B cell (primary cell): ENCODE data around the gene MAGEB6B. TPM values are rescaled to one million over a fixed set of nuclear protein-coding genes. Genes with fewer than 3 reads are reported as not detected.

ENCODE experiments used
- ATAC-seq: fragments of 200-7000 bp; cut with Tn5 transposase; one replicate; pipeline ENCODE4 v1.10.0; 2021; ENCODE audit warnings: low read depth, mild to moderate bottlenecking, moderate number of reproducible peaks, moderate library complexity
- CTCF ChIA-PET: fragments of 350-600 bp; sonication (Branson Sonifier 250); formaldehyde crosslinking; loops from one replicate; lab custom pipeline; 2021; ENCODE audit warnings: antibody characterized with exemption, inconsistent platforms; lab: Charles Lee
- POLR2A ChIA-PET: fragments of 350-600 bp; sonication (Branson Sonifier 250); formaldehyde crosslinking; loops from one replicate; lab custom pipeline; 2021; ENCODE audit warnings: antibody characterized with exemption; lab: Charles Lee
- DNase-seq: peaks from one replicate; pipeline ENCODE4 v3.0.0; 2013
- H2AFZ ChIP-seq: 2 replicates; pipeline ENCODE4 v1.6.1; 2012; ENCODE audit warnings: mild to moderate bottlenecking, low read depth, low read length; ENCODE audit not compliant: insufficient read depth, poor library complexity, severe bottlenecking
- H3K27ac ChIP-seq, 2 donors: 1 replicate in 1 of 2; 2 replicates in 1 of 2; pipeline ENCODE4 v1.5.1; 2012 to 2013; ENCODE audit warnings: low read length in 2 of 2, mild to moderate bottlenecking in 2 of 2, moderate library complexity in 1 of 2
- H3K27me3 ChIP-seq, 4 experiments: fragments of 200-600 bp in 1 of 4; sonication (generic) in 1 of 4; replicated peaks in 1 of 4; 1 replicate in 2 of 4; 2 replicates in 2 of 4; pipeline versions ENCODE4 v1.6.1 to v1.7.0; 2013 to 2016; ENCODE audit warnings: low read length in 3 of 4, mild to moderate bottlenecking in 2 of 4, mixed read lengths in 1 of 4, moderate library complexity in 1 of 4; ENCODE audit not compliant: insufficient read depth in 4 of 4, control insufficient read depth in 3 of 4; ENCODE audit errors: control extremely low read depth in 1 of 4
- H3K36me3 ChIP-seq, 2 experiments: replicated peaks in 1 of 2; 1 replicate in 1 of 2; 2 replicates in 1 of 2; pipeline versions ENCODE4 v1.6.1 to v1.7.1; 2013; ENCODE audit warnings: low read length in 1 of 2; ENCODE audit not compliant: insufficient read depth in 2 of 2, control insufficient read depth in 1 of 2; ENCODE audit errors: control extremely low read depth in 1 of 2, extremely low read depth in 1 of 2
- H3K4me1 ChIP-seq, 2 donors: fragments of 200-600 bp in 1 of 2; sonication (generic) in 1 of 2; 1 replicate in 1 of 2; 2 replicates in 1 of 2; pipeline versions ENCODE4 v1.5.1 to v1.6.1; 2013 to 2017; ENCODE audit warnings: low read length in 2 of 2; ENCODE audit not compliant: control insufficient read depth in 2 of 2, insufficient read depth in 2 of 2
- H3K4me2 ChIP-seq: replicated peaks from 2 replicates; pipeline ENCODE3; 2012; ENCODE audit warnings: mild to moderate bottlenecking, low read depth, low read length; ENCODE audit not compliant: poor library complexity, severe bottlenecking
- H3K4me3 ChIP-seq, 5 experiments: fragments of 200-600 bp in 1 of 5; sonication (generic) in 1 of 5; 1 replicate in 3 of 5; 2 replicates in 2 of 5; pipeline versions ENCODE4 v1.5.1 to v1.7.0; 2011 to 2016; ENCODE audit warnings: low read length in 4 of 5, mild to moderate bottlenecking in 4 of 5, low read depth in 2 of 5, control low read depth in 1 of 5, moderate library complexity in 1 of 5; ENCODE audit not compliant: insufficient read depth in 1 of 5; ENCODE audit errors: control extremely low read depth in 1 of 5, extremely low read depth in 1 of 5
- H3K79me2 ChIP-seq: fragments of 200-600 bp; sonication (generic); one replicate; pipeline ENCODE4 v1.6.0; 2016; ENCODE audit warnings: low read length; ENCODE audit not compliant: control insufficient read depth, insufficient read depth
- H3K9ac ChIP-seq: fragments of 200-600 bp; sonication (generic); 2 replicates; pipeline ENCODE4 v1.6.1; 2017; ENCODE audit warnings: mild to moderate bottlenecking, low read length, moderate library complexity
- H3K9me3 ChIP-seq, 3 donors: one replicate each; pipeline versions ENCODE4 v1.6.1 to v1.7.1; 2013; ENCODE audit warnings: low read length in 2 of 3; ENCODE audit not compliant: control insufficient read depth in 2 of 3, insufficient read depth in 1 of 3; ENCODE audit errors: control extremely low read depth in 1 of 3
- H4K20me1 ChIP-seq: 2 replicates; pipeline ENCODE4 v1.6.0; 2012; ENCODE audit warnings: mild to moderate bottlenecking, low read length; ENCODE audit not compliant: insufficient read depth, control insufficient read depth, poor library complexity, severe bottlenecking
- H3K27ac Mint-ChIP-seq: one replicate; pipeline ENCODE4 v1.8.0; 2021; ENCODE audit warnings: mixed read lengths
- H3K27me3 Mint-ChIP-seq: one replicate; pipeline ENCODE4 v1.8.0; 2021; ENCODE audit warnings: mixed read lengths
- H3K4me1 Mint-ChIP-seq: one replicate; pipeline ENCODE4 v1.8.0; 2021; ENCODE audit warnings: mixed read lengths
- H3K4me3 Mint-ChIP-seq: one replicate; pipeline ENCODE4 v1.8.0; 2021; ENCODE audit warnings: mixed read lengths
- H3K9me3 Mint-ChIP-seq: one replicate; pipeline ENCODE4 v1.8.0; 2022; ENCODE audit warnings: mixed read lengths; ENCODE audit not compliant: insufficient read depth
- CTCF ChIP-seq: fragments of 200-600 bp; IDR thresholded peaks from one replicate; pipeline ENCODE4 v1.8.0; 2022; ENCODE audit warnings: antibody characterized with exemption, mild to moderate bottlenecking
- EZH2 ChIP-seq: IDR thresholded peaks from 2 replicates; pipeline ENCODE4 v1.6.1; 2012; ENCODE audit warnings: borderline replicate concordance, low read depth, mild to moderate bottlenecking, moderate library complexity, low read length; ENCODE audit not compliant: insufficient read depth, poor library complexity, severe bottlenecking
- WGBS: methylation state at CpG from one replicate; pipeline ENCODE4 v1.1.5; 2013; ENCODE audit warnings: missing lambda C conversion rate; ENCODE audit not compliant: insufficient coverage; 5-methylcytosine and 5-hydroxymethylcytosine counted together
- intact Hi-C: fragments of 100-400 bp; cut with micrococcal nuclease; formaldehyde crosslinking; loops from one replicate; pipeline ENCODE4 v1.10.0; 2022
- polyA plus RNA-seq: library from polyadenylated mRNA; depleted of rRNA; stranded (reverse); fragments of >200 nt; gene quantifications from 2 replicates; pipeline ENCODE4 v1.2.3, GENCODE V29; 2012
- total RNA-seq, 2 donors: library from RNA; stranded (reverse); fragments of 120-200 nt in 1 of 2; gene quantifications; 1 replicate in 1 of 2; 2 replicates in 1 of 2; pipeline versions ENCODE4 v1.2.3 to v1.2.4, GENCODE V29; 2013 to 2022

Gene MAGEB6B
- total and polyA plus RNA-seq, 2 donors (not counting 1 experiment from before 2014, with no cell fraction given): not detected

GRCh38 chrX:26208012-26208411 is 47.6 kb downstream of the MAGEB6B start:
- Histone ChIP-seq H3K79me2 (no peaks in the 10 kb centered on the region), H3K27me3 (no peaks in the 10 kb centered on the region), H3K27ac (no peak overlapping the region), H2AFZ (no peak overlapping the region), H3K4me3 (no peak overlapping the region), H3K9me3 (no peaks in the 10 kb centered on the region), H3K9ac (no peak overlapping the region), H3K36me3 (no peaks in the 10 kb centered on the region), H3K4me2 (no peak overlapping the region), H4K20me1 (no peaks in the 10 kb centered on the region), H3K4me1 (no peaks in the 10 kb centered on the region)
- 90% methylated on average over 2 of the region's 3 CpGs for WGBS
- intact Hi-C loops: no loop called here
- no peaks in the 10 kb centered on the region for H3K27me3 Mint-ChIP-seq
- no peak overlapping the region for H3K27ac Mint-ChIP-seq
- no peaks in the 10 kb centered on the region for H3K4me1 Mint-ChIP-seq
- no peak for ATAC-seq
- no peak overlapping the region for H3K4me3 Mint-ChIP-seq
- CTCF ChIA-PET: no interaction called here
- no peaks in the 10 kb centered on the region for H3K9me3 Mint-ChIP-seq
- POLR2A ChIA-PET: no interaction called here
- TF ChIP-seq CTCF: no peak
- no peak for TF ChIP-seq EZH2
- no peak for DNase-seq

Other genes starting within 250 kb of the MAGEB6B start
- gene MAGEB18, start 22.3 kb upstream of the MAGEB6B start, total RNA-seq: not detected in 2 replicates
- gene MAGEB18, start 22.3 kb upstream of the MAGEB6B start, polyA plus RNA-seq: not detected in 2 replicates
- not detected in 2 replicates for gene MAGEB6, start 31.8 kb downstream of the MAGEB6B start, total RNA-seq
- gene MAGEB6, start 31.8 kb downstream of the MAGEB6B start, polyA plus RNA-seq: not detected in 2 replicates
- gene MAGEB5, start 55.6 kb downstream of the MAGEB6B start, total RNA-seq: not detected in 2 replicates
- not detected in 2 replicates for gene MAGEB5, start 55.6 kb downstream of the MAGEB6B start, polyA plus RNA-seq